H1 (cell line): ENCODE results near the gene INHBB. TPM values are rescaled to one million over a fixed set of nuclear protein-coding genes. Genes with fewer than 3 reads are reported as not detected.

ENCODE experiments used
- CTCF ChIA-PET: fragments of 300-600 bp; sonication (Branson Sonifier 250); formaldehyde crosslinking; loops from one replicate; lab custom pipeline; 2021; ENCODE audit not compliant: partially characterized antibody; lab: Charles Lee
- POLR2A ChIA-PET: fragments of 300-600 bp; sonication (Branson Sonifier 250); formaldehyde crosslinking; loops from one replicate; lab custom pipeline; 2021; ENCODE audit warnings: inconsistent platforms; ENCODE audit not compliant: partially characterized antibody; lab: Charles Lee
- DNase-seq, 2 experiments: peaks; one replicate each; pipeline versions ENCODE4 v3.0.0 to v3.0.0-alpha.2; 2010 to 2022; ENCODE audit warnings: low spot score in 2 of 2, low read depth in 1 of 2, mixed read lengths in 1 of 2
- FAIRE-seq: peaks from 2 replicates; lab custom pipeline; 2011; peaks lifted over from hg19 to GRCh38; lab: Jason Lieb, UNC
- H2AFZ ChIP-seq: 2 replicates; pipeline ENCODE4 v1.8.1; 2012; ENCODE audit warnings: low read length, inconsistent platforms
- H2AK5ac ChIP-seq: 2 replicates; pipeline ENCODE4 v1.6.1; 2013; ENCODE audit warnings: low read depth, low read length
- H2BK120ac ChIP-seq: replicated peaks from 2 replicates; pipeline ENCODE3; 2013; ENCODE audit warnings: low read depth, low read length, inconsistent platforms
- H2BK12ac ChIP-seq: 2 replicates; pipeline ENCODE4 v1.6.1; 2013; ENCODE audit warnings: low read depth, low read length
- H2BK15ac ChIP-seq: 2 replicates; pipeline ENCODE4 v1.6.1; 2013; ENCODE audit warnings: low read length
- H2BK20ac ChIP-seq: 2 replicates; pipeline ENCODE4 v1.6.1; 2013; ENCODE audit warnings: low read length
- H2BK5ac ChIP-seq: 2 replicates; pipeline ENCODE4 v1.6.1; 2013; ENCODE audit warnings: low read depth, low read length
- H3K14ac ChIP-seq: 2 replicates; pipeline ENCODE4 v1.6.1; 2013; ENCODE audit warnings: inconsistent platforms; ENCODE audit not compliant: insufficient read length
- H3K18ac ChIP-seq: 2 replicates; pipeline ENCODE4 v1.6.1; 2013; ENCODE audit warnings: low read length; ENCODE audit errors: extremely low read depth
- H3K23ac ChIP-seq: 2 replicates; pipeline ENCODE4 v1.6.1; 2013; ENCODE audit warnings: inconsistent platforms; ENCODE audit not compliant: insufficient read length
- H3K23me2 ChIP-seq: 2 replicates; pipeline ENCODE4 v1.6.1; 2013; ENCODE audit warnings: low read depth, low read length
- H3K27ac ChIP-seq: 2 replicates; pipeline ENCODE4 v1.6.1; 2011; ENCODE audit warnings: low read depth, low read length, inconsistent platforms
- H3K27me3 ChIP-seq, 4 experiments: replicated peaks in 1 of 4; 1 replicate in 1 of 4; 2 replicates in 3 of 4; pipeline versions ENCODE4 v1.6.1 to v1.8.1; 2011 to 2013; ENCODE audit warnings: low read length in 3 of 4, mild to moderate bottlenecking in 3 of 4, inconsistent platforms in 2 of 4, mixed read lengths in 2 of 4, moderate library complexity in 1 of 4; ENCODE audit not compliant: control insufficient read depth in 3 of 4, insufficient read depth in 3 of 4; ENCODE audit errors: extremely low read depth in 1 of 4
- H3K36me3 ChIP-seq, 4 experiments: 2 replicates each; pipeline versions ENCODE4 v1.6.1 to v1.8.1; 2011 to 2013; ENCODE audit warnings: mild to moderate bottlenecking in 4 of 4, low read length in 3 of 4, moderate library complexity in 2 of 4, control low read depth in 1 of 4, inconsistent platforms in 1 of 4; ENCODE audit not compliant: insufficient read depth in 4 of 4, control insufficient read depth in 2 of 4
- H3K4ac ChIP-seq: replicated peaks from 2 replicates; pipeline ENCODE3; 2013; ENCODE audit warnings: low read length, low read depth, mixed read lengths, inconsistent platforms; ENCODE audit not compliant: insufficient read length
- H3K4me1 ChIP-seq, 4 experiments: replicated peaks in 1 of 4; 1 replicate in 1 of 4; 2 replicates in 3 of 4; pipeline versions ENCODE4 v1.6.1 to v1.8.1; 2011 to 2013; ENCODE audit warnings: low read length in 3 of 4, inconsistent platforms in 2 of 4, mixed read lengths in 1 of 4; ENCODE audit not compliant: insufficient read depth in 4 of 4, control insufficient read depth in 3 of 4
- H3K4me2 ChIP-seq, 2 experiments: 2 replicates each; pipeline versions ENCODE4 v1.6.1 to v1.8.1; 2011 to 2013; ENCODE audit warnings: low read depth in 2 of 2, low read length in 2 of 2, control low read depth in 1 of 2, inconsistent platforms in 1 of 2, mild to moderate bottlenecking in 1 of 2; ENCODE audit not compliant: insufficient read depth in 1 of 2
- H3K4me3 ChIP-seq, 4 experiments: fragments of 200-600, 300-600 bp in 1 of 4; sonication (generic), shearing (Covaris generic), sonication (Bioruptor Twin) in 1 of 4; 2 replicates each; pipeline versions ENCODE4 v1.5.1 to v1.8.1; 2011 to 2016; ENCODE audit warnings: low read length in 4 of 4, low read depth in 3 of 4, control low read depth in 2 of 4, inconsistent platforms in 2 of 4, mild to moderate bottlenecking in 2 of 4, mixed read lengths in 1 of 4, moderate library complexity in 1 of 4; ENCODE audit not compliant: insufficient read depth in 2 of 4; ENCODE audit errors: extremely low read depth in 1 of 4
- H3K56ac ChIP-seq: replicated peaks from 2 replicates; pipeline ENCODE3; 2013; ENCODE audit warnings: low read depth, mild to moderate bottlenecking, mixed read lengths, low read length, inconsistent platforms; ENCODE audit not compliant: insufficient read length
- H3K79me1 ChIP-seq: 2 replicates; pipeline ENCODE4 v1.6.1; 2013; ENCODE audit warnings: low read depth, low read length, control low read depth
- H3K79me2 ChIP-seq, 2 experiments: 2 replicates each; pipeline versions ENCODE4 v1.6.1 to v1.8.1; 2012 to 2013; ENCODE audit warnings: low read length in 2 of 2, mild to moderate bottlenecking in 2 of 2, inconsistent platforms in 1 of 2; ENCODE audit not compliant: insufficient read depth in 2 of 2, control insufficient read depth in 1 of 2
- H3K9ac ChIP-seq, 4 experiments: replicated peaks in 1 of 4; 1 replicate in 1 of 4; 2 replicates in 3 of 4; pipeline versions ENCODE4 v1.6.1 to v1.8.1; 2011 to 2013; ENCODE audit warnings: low read depth in 3 of 4, low read length in 3 of 4, control low read depth in 2 of 4, mild to moderate bottlenecking in 2 of 4, moderate library complexity in 2 of 4, inconsistent platforms in 1 of 4; ENCODE audit errors: extremely low read depth in 1 of 4
- H3K9me3 ChIP-seq, 2 experiments: 2 replicates each; pipeline versions ENCODE4 v1.6.1 to v1.8.1; 2012 to 2013; ENCODE audit warnings: mild to moderate bottlenecking in 2 of 2, moderate library complexity in 2 of 2, control low read depth in 1 of 2, inconsistent platforms in 1 of 2, low read depth in 1 of 2, low read length in 1 of 2, mixed read lengths in 1 of 2; ENCODE audit not compliant: insufficient read depth in 2 of 2
- H4K20me1 ChIP-seq, 2 experiments: replicated peaks in 1 of 2; 2 replicates each; pipeline versions ENCODE3 to v1.8.1; 2011 to 2013; ENCODE audit warnings: inconsistent platforms in 2 of 2, low read length in 2 of 2, mild to moderate bottlenecking in 1 of 2; ENCODE audit not compliant: insufficient read depth in 2 of 2, control insufficient read depth in 1 of 2
- H4K5ac ChIP-seq: 2 replicates; pipeline ENCODE4 v1.6.1; 2013; ENCODE audit warnings: low read length, low read depth, mixed read lengths, inconsistent platforms; ENCODE audit not compliant: insufficient read length
- H4K8ac ChIP-seq: 2 replicates; pipeline ENCODE4 v1.8.0; 2013; ENCODE audit warnings: mild to moderate bottlenecking, moderate library complexity, low read length, inconsistent platforms; ENCODE audit not compliant: insufficient read depth; ENCODE audit errors: extremely low read depth
- H4K91ac ChIP-seq: replicated peaks from 2 replicates; pipeline ENCODE3; 2013; ENCODE audit warnings: low read length, mixed read lengths, inconsistent platforms; ENCODE audit not compliant: insufficient read length
- ASH2L ChIP-seq: fragments of 200-600, 300-600 bp; sonication (generic); IDR thresholded peaks from one replicate; pipeline ENCODE4 v1.7.1; 2017; ENCODE audit warnings: low read length
- BCL11A ChIP-seq, 2 experiments: IDR thresholded peaks; one replicate each; pipeline ENCODE4 v1.6.1; 2011; ENCODE audit warnings: low read depth in 2 of 2, low read length in 2 of 2, mild to moderate bottlenecking in 2 of 2
- BRCA1 ChIP-seq: IDR thresholded peaks from 2 replicates; pipeline ENCODE4 v1.6.1; 2012; ENCODE audit warnings: low read depth, low read length, improper control_type of control experiment
- CHD1 ChIP-seq: IDR thresholded peaks from 2 replicates; pipeline ENCODE4 v1.6.1; 2012; ENCODE audit warnings: low read depth, low read length, improper control_type of control experiment
- CHD2 ChIP-seq: IDR thresholded peaks from 2 replicates; pipeline ENCODE4 v1.6.1; 2012; ENCODE audit warnings: low read length, improper control_type of control experiment
- CREB1 ChIP-seq: IDR thresholded peaks from 2 replicates; pipeline ENCODE4 v1.6.1; 2012; ENCODE audit warnings: inconsistent platforms
- EZH2 ChIP-seq: fragments of 200-600 bp; sonication (generic); IDR thresholded peaks from 2 replicates; pipeline ENCODE4 v1.7.1; 2012; ENCODE audit warnings: low read depth, mild to moderate bottlenecking, moderate library complexity, low read length, inconsistent platforms; ENCODE audit not compliant: severe bottlenecking
- FOSL1 ChIP-seq: IDR thresholded peaks from 2 replicates; pipeline ENCODE4 v1.6.1; 2011; ENCODE audit warnings: mild to moderate bottlenecking, low read depth, low read length, moderate library complexity; ENCODE audit not compliant: insufficient read depth
- GABPA ChIP-seq: IDR thresholded peaks from 2 replicates; pipeline ENCODE4 v1.6.1; 2011; ENCODE audit warnings: mild to moderate bottlenecking, low read length, moderate library complexity, borderline replicate concordance; ENCODE audit not compliant: insufficient read depth
- HDAC6 ChIP-seq: IDR thresholded peaks from one replicate; pipeline ENCODE4 v1.7.1; 2012; ENCODE audit warnings: low read depth, mild to moderate bottlenecking, inconsistent platforms, low read length, moderate library complexity
- RXRA ChIP-seq: IDR thresholded peaks from 2 replicates; pipeline ENCODE4 v1.6.1; 2011; ENCODE audit warnings: low read depth, mild to moderate bottlenecking, low read length, moderate library complexity; ENCODE audit not compliant: insufficient read depth
- SAP30 ChIP-seq: fragments of 300-600 bp; sonication (generic); IDR thresholded peaks from 2 replicates; pipeline ENCODE4 v1.7.1; 2012; ENCODE audit warnings: low read length, moderate library complexity, mild to moderate bottlenecking, inconsistent platforms; ENCODE audit not compliant: insufficient read depth, insufficient replicate concordance
- SIN3A ChIP-seq, 2 experiments: IDR thresholded peaks in 1 of 2; conservative IDR thresholded peaks in 1 of 2; 2 replicates each; pipeline ENCODE4 v1.6.1; 2011 to 2012; ENCODE audit warnings: low read length in 2 of 2, improper control_type of control experiment in 1 of 2, low read depth in 1 of 2, mild to moderate bottlenecking in 1 of 2
- SP2 ChIP-seq: IDR thresholded peaks from 2 replicates; pipeline ENCODE4 v1.6.1; 2012; ENCODE audit warnings: mild to moderate bottlenecking, low read length, inconsistent platforms
- TEAD4 ChIP-seq: IDR thresholded peaks from 2 replicates; pipeline ENCODE4 v1.6.1; 2012; ENCODE audit warnings: low read depth, low read length, inconsistent platforms, mixed read lengths
- WGBS, 2 experiments: shearing (Covaris generic) in 1 of 2; methylation state at CpG; one replicate each; pipeline versions ENCODE4 v1.1.6 to v1.1.7; 2013 to 2015; ENCODE audit warnings: low lambda C conversion rate in 2 of 2, mixed read lengths in 2 of 2, inconsistent platforms in 1 of 2, low coverage in 1 of 2, missing lambda C conversion rate in 1 of 2; ENCODE audit not compliant: insufficient replicate concordance in 2 of 2, insufficient coverage in 1 of 2, insufficient read length in 1 of 2; ENCODE audit errors: extremely low coverage in 1 of 2, missing lambda C conversion rate in 1 of 2; 5-methylcytosine and 5-hydroxymethylcytosine counted together
- polyA plus RNA-seq, 7 experiments: library from polyadenylated mRNA; depleted of rRNA in 3 of 7; stranded (reverse) in 5 of 7; unstranded in 2 of 7; fragments of >200 nt in 5 of 7; fragments of 200-250 nt in 2 of 7; gene quantifications; 1 replicate in 5 of 7; 2 replicates in 1 of 7; 4 replicates in 1 of 7; pipeline versions ENCODE4 v1.2.1 to v1.2.3, GENCODE V29; 2011 to 2013; ENCODE audit warnings: missing spikeins in 2 of 7, mixed read lengths in 2 of 7
- total RNA-seq: library from RNA; stranded (reverse); fragmentation: NEBNext Ultra II Directional; extraction: Animal tissue kit (Norgen Biotek cat#: 25700); gene quantifications from 2 replicates; pipeline ENCODE4 v1.2.1, GENCODE V29; 2021

Gene INHBB
- total and polyA plus RNA-seq, 2 of the 8 experiments (the other 6 are each of a cell fraction or from before 2014, with no cell fraction given) = 0.30 to 0.32 TPM

DNA sequence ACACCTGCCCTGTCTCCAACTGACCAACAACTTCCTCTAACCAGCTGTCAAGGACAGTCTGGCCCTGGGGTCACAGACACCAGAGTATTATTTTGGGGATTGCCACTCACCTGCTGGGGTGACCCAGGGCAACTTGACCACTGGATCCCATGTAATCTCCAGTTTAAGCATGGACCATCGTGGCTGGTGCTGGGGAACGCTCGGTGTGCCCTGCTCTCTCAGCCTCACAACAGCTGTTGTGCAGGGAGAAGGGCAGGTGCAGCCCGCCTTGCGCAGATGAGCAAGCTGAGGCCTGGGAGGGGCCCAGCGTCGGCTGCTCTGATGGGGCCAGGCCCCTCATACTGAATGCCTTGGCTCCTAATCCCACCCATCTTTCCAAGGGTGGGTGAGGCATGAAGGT, 21.0 kb upstream of the INHBB start:
- peaks cover 0 to 4% (median 0%) of the 10 kb centered on the region in 4 experiments; a peak in 4 of 7 replicates for H3K27me3 ChIP-seq
- H2BK20ac ChIP-seq = no peak overlapping the region
- no peak overlapping the region for H3K23ac ChIP-seq
- CTCF ChIA-PET = interaction anchor here (0.7 to 6.5 kb wide), 7 partner anchors 12 to 354 kb away, joined by 3 to 48 read pairs (median 5); no protein-coding TSS in a partner anchor
- no peaks in the 10 kb centered on the region; the same call in 1 of the 2 replicates for H3K23me2 ChIP-seq
- no peaks in the 10 kb centered on the region for H3K9me3 ChIP-seq
- H2BK5ac ChIP-seq = no peak overlapping the region
- no peaks in the 10 kb centered on the region for H4K20me1 ChIP-seq
- no peak overlapping the region for H2AFZ ChIP-seq
- no peak overlapping the region for H2BK12ac ChIP-seq
- no peak for DNase-seq
- no peak overlapping the region for H3K56ac ChIP-seq
- H3K14ac ChIP-seq = no peak overlapping the region
- H4K8ac ChIP-seq = no peak overlapping the region
- no peak overlapping the region for H2AK5ac ChIP-seq
- H4K5ac ChIP-seq = no peak overlapping the region
- no peaks in the 10 kb centered on the region for H3K79me1 ChIP-seq
- POLR2A ChIA-PET = interaction anchor here (2.1 kb wide), 1 partner anchor 10 kb away, joined by 4 read pairs; no protein-coding TSS in a partner anchor
- no peak for FAIRE-seq
- no peak overlapping the region for H3K4ac ChIP-seq
- no peaks in the 10 kb centered on the region for H3K79me2 ChIP-seq
- no peak overlapping the region for H3K27ac ChIP-seq
- no peak overlapping the region for H2BK120ac ChIP-seq
- H3K9ac ChIP-seq = no peak overlapping the region
- 100% methylated on average over 7 of the region's 7 CpGs; no CpG with 5 or more reads in 1 of the 2 experiments for WGBS, 2 experiments
- no peaks in the 10 kb centered on the region; a peak in 1 of 7 replicates for H3K4me1 ChIP-seq
- H3K4me2 ChIP-seq = no peak overlapping the region
- H3K4me3 ChIP-seq = no peak overlapping the region
- H3K36me3 ChIP-seq = no peaks in the 10 kb centered on the region
- H3K18ac ChIP-seq = no peak overlapping the region
- no peak overlapping the region for H2BK15ac ChIP-seq
- H4K91ac ChIP-seq = no peak overlapping the region
- no peak for TF ChIP-seq BCL11A (IDR thresholded peaks at IDR 0.05; ENCODE audit: low read depth in 2 of 2, low read length in 2 of 2)
- TF ChIP-seq EZH2 = no peak
- TF ChIP-seq BRCA1 = no peak
- no peak for TF ChIP-seq SIN3A (conservative IDR thresholded peaks at IDR 0.05 in 1 of 2, IDR thresholded peaks at IDR 0.05 in 1 of 2; ENCODE audit: low read depth in 1 of 2, low read length in 2 of 2)
- no peak for TF ChIP-seq SP2
- TF ChIP-seq CREB1 = no peak
- no peak for TF ChIP-seq TEAD4
- no peak for TF ChIP-seq RXRA
- no peak for TF ChIP-seq CHD1
- no peak for TF ChIP-seq CHD2
- TF ChIP-seq GABPA = no peak
- no peak for TF ChIP-seq SAP30
- TF ChIP-seq HDAC6 = no peak
- no peak for TF ChIP-seq ASH2L
- TF ChIP-seq FOSL1 = no peak
